NCI-H2196 treated with DMSO at 0.1 percent for 48 hours (cell line): ENCODE measurements around the gene CASR.

Source experiments
- DNase-seq: peaks from one replicate; lab custom pipeline; 2025; ENCODE audit not compliant: unreplicated experiment; lab: John Stamatoyannopoulos, UW

Gene CASR

DNA sequence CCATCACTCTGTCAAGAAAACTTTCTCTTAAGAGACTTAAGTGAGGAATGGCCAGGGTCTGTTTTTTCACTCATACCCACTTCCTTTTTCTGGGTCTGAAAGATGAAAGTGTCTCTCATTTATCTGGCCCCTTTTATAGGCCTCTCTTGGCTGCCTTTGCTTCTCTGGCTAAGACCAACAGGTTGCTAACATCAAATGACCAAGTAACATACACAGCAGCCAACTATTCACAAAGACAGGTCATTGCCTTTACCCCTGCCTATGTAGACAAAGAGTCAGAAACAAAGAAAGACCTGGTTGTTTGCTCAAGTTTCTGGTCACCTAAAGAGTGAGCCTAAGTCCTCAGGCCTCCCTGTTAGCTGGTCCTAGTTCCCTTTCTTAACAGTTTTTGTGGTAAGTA lies 117.6 kb downstream of the CASR start:
- no peak for DNase-seq

- DNase-seq, result no peak
Observed at GRCh38 chr3:122305818-122306621, 122.6 kb downstream of the CASR start.

GRCh38 chr3:122306622-122306953 lies 123.1 kb downstream of the CASR start:
- DNase-seq, result no peak

GRCh38 chr3:122307094-122307687 lies 123.7 kb downstream of the CASR start:
- DNase-seq, result no peak

- no peak for DNase-seq
Observed at GRCh38 chr3:122307976-122308375, 124.5 kb downstream of the CASR start.

DNA sequence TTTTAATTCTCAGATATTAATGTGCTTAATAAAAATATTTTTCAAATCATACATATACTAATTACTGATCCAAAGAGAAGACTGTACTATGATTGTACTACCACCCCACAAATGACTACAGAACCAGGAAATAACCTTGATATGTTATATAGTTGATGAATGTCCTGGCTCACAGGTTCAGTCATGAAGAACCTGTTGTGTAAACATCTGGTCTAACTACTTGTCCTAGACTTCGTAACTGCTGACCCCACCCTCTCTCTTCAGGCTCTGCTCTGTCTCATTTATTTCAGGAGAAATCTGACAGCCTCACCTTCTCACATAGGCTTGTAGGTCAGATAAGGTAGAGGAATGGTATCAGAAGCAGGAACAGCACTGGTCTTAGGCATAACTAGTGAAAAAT lies 126.9 kb downstream of the CASR start:
- no peak for DNase-seq

- no peak for DNase-seq
Observed at GRCh38 chr3:122312826-122313225, 129.4 kb downstream of the CASR start.

DNA sequence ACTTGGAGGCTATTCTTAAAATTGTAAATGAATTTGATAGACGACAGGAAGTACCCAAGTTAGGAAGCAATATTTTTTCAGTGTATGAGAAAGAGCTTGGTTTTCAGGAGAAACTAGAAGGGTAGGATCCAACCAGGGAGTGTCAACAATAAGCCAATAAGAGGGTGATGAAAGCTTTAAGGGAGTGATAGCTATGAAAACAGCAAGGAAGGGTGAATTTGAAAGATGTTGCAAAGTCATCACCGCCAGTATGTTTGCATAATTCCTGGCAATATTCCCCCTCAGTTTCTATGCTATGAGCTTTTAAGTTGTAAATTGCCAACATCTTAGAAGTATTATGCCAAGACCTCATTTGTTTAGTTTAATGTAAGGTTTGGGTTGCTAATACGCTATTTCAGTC lies 129.8 kb downstream of the CASR start:
- DNase-seq, result no peak

DNA sequence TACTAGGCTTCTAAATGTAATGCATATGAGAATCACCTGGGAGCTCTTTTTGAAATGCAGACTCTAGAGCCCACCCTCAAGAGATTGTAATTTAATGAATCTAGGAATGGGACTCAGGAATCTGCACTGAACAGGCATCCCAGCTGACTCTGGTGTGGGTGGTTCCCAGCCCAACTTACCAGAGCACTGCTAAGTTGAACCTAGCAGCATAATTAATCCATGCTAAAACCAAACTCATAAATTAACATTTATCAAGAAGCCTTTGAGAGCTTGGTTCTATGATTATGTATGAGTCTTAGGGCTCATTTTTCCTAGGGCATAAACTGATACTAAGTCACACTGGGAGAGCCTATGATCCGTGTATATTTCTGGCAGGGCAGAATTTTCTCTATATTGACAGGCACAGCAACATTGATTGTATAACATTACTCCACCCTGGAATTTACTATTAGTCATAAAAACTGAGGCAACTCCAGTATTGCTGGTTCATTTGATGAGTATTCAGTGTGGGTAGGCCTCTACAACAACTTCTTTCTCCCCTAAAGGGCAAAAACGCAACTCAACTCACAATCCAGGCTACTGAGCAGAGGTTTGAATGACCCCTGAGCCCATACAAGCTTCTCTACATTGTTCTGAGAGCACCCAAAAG lies 130.9 kb downstream of the CASR start:
- DNase-seq, result no peak

DNA sequence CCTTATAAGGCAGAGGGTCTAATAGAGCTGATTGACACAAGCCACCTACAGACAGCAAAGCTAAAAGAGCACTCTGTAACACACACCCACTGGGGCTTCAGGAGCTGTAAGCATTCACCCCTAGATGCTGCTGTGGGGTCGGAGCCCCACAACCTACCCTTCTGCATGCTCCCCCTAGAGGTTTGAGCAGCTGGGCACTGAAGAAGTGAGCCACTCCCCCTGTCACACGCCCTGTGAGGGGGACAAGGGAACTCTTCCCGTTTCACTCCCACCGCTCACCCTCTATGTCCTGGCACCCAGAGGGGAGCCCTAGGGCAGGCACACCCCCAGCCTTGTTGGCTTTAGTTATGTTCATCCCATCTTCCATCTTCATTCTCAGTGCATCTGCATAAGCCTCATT lies 132.2 kb downstream of the CASR start:
- no peak for DNase-seq

GRCh38 chr3:122316368-122316767 lies 132.9 kb downstream of the CASR start:
- no peak for DNase-seq

GRCh38 chr3:122318620-122319019 lies 135.2 kb downstream of the CASR start:
- no peak for DNase-seq

DNA sequence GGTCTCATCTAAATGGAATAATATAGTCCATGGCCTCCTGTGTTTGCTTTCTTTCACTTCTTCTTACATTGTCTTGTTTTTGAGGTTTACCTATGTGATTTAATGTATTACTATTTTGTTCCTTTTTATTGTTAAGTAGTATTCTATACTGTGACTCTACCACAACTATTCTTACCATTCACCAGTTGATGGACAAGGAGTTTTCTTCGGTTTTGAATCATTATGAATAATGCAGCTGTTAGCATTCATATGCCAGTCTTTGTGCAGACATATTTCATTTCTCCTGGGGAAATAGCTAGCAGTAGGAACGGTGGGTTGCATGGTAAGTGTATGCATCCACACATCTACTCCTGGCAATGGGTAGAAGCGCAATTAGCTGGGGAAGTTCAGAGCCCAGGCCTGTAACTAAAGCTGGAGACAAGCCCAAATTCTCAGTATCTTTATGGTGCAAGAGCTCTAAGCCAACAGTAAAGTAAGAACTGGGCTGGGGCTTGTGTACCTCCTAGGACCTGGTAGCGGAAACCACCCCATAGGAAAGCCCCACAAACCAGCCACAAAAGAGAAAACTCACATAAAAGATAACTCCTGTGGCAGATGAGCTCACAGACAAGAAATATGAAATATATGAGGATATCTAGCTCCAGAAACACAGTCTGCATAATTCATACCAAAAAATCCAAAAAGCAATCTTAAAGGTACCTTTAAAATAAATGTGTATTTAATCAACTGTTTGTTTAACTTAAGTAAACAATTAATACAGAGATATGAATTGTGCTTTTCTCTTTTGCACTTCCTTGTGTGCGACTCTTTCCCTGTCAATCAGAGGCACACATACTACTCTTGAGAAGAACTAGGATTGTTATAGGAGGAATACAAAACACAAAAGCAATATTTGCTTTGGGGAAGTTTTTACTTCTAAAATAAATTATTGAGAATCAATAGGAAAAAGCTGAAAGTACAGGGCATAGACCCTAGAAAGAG lies 138.9 kb downstream of the CASR start:
- no peak for DNase-seq

DNA sequence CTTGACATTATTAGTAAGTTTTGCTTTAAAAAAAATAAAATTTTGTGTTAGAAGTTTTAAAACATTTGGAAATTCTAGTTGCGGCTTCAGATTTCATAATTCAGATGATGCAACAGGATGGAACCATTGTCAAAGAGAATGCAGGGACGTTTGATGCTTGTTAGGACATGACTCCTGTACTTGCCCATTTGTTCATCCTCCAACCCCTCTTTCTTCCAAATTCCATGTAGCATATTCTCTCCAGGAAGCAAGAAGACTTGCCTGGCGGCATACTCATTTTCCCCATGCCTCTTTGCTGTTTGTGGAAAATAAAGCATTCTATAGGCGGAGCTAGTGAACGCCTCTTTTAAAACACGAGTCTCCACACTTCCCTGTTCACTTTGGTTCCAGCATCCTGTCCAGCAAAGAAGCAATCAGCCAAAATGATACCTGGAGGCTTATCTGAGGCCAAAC lies 141.4 kb downstream of the CASR start, which contains the start of gene CSTA:
CSTA (plus strand) TSS at position 378 of the 453 bp plus-strand sequence; CDS start at position 423, 45 bp downstream.
- no peak for DNase-seq

GRCh38 chr3:122325769-122326168 lies 142.3 kb downstream of the CASR start:
- no peak for DNase-seq

- no peak for DNase-seq
Observed at GRCh38 chr3:122331886-122332285, 148.4 kb downstream of the CASR start.

GRCh38 chr3:122332551-122332950 lies 149.1 kb downstream of the CASR start:
- no peak for DNase-seq
